Stimulated activated memory B cell treated with anti-CD40 and anti-IgM and Interleukin-4, amounts not matched to agents 10 μg/mL and 1 μg/mL and 100 μg/mL, for 72 hours (primary cell): ENCODE measurements around the gene KRTAP4-8.
"Not testable (repeated sequence)": the region's sequence is repeated elsewhere in the genome, so short reads cannot be mapped to it uniquely, and the experiment has no call there.

ENCODE experiments used
- ATAC-seq: fragments of 150-1000 bp; cut with Tn5 transposase; 2 replicates; pipeline ENCODE4 v1.10.0; 2021
- H3K27ac Mint-ChIP-seq: one replicate; pipeline ENCODE4 v1.8.0; 2022; ENCODE audit warnings: mild to moderate bottlenecking, mixed read lengths
- H3K27me3 Mint-ChIP-seq: one replicate; pipeline ENCODE4 v1.8.0; 2022; ENCODE audit warnings: mixed read lengths
- H3K36me3 Mint-ChIP-seq: one replicate; pipeline ENCODE4 v1.8.0; 2022; ENCODE audit warnings: mixed read lengths
- H3K4me1 Mint-ChIP-seq: one replicate; pipeline ENCODE4 v1.8.0; 2022; ENCODE audit warnings: mixed read lengths
- H3K4me3 Mint-ChIP-seq: one replicate; pipeline ENCODE4 v1.8.0; 2022; ENCODE audit warnings: mild to moderate bottlenecking, moderate library complexity, mixed read lengths
- H3K9me3 Mint-ChIP-seq: one replicate; pipeline ENCODE4 v1.8.0; 2022; ENCODE audit warnings: mixed read lengths

The KRTAP4-8 gene

DNA sequence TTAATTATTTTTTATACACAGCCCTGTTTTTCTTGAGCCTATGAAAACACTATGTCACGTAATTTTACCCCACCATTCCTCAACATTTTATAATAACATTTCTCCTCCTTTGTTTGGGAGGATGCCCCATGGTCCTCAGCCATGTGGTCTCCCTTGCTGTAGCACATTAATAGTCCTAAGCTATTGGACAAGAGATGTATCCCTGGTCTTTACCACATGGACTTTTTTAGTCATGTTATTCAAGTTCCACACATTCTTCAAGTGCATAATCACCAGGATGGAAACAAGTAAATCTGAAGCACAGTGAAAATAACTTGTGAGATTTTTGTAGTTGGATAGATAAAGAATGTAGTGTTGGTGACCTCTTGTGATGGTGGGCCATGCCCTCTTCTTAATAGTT, 36.0 kb downstream of the KRTAP4-8 start:
- Mint-ChIP-seq H3K4me1 (no peaks in the 10 kb centered on the region), H3K4me3 (no peak overlapping the region), H3K27me3 (peaks cover 44% of the 10 kb centered on the region), H3K36me3 (no peaks in the 10 kb centered on the region), H3K27ac (no peak overlapping the region), H3K9me3 (peaks cover 4% of the 10 kb centered on the region)
- no peak for ATAC-seq

DNA sequence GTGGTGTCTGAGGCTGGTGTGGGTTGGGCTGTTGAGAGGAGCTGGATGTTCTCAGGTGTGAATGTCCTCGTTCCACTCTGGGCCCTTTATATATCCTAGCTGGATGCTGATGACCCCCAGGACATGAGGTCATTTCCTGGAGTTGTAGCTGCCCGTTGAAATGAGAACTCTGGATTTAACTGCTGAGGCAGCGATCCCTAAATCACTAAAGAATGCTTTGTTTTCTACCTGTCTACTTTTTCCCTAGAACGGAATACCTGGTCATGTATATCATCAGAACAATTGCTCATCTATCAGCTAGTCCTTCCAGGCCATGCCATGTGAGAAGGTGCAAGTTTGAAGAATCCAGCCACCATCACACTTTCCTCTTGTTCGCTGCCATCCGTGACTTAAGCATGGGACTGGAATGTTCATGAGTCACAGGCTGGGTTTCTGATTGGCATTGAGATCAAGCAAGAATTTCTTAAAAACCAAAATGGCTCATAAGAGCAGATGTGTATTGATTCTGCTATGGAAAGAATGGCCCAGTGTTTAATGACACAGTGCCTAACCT, 37.8 kb downstream of the KRTAP4-8 start, which contains the start of gene KRTAP2-3:
TSS of gene KRTAP2-3 (minus strand) at position 63 of the 553 bp plus-strand sequence. CDS start 64 bp downstream, outside the sequence.
- no peaks in the 10 kb centered on the region for H3K36me3 Mint-ChIP-seq
- peaks cover 44% of the 10 kb centered on the region for H3K27me3 Mint-ChIP-seq
- no peak within 1 kb of the TSS for H3K4me3 Mint-ChIP-seq
- no peak for ATAC-seq
- H3K27ac Mint-ChIP-seq: no peak within 1 kb of the TSS
- no peaks in the 10 kb centered on the region for H3K4me1 Mint-ChIP-seq
- H3K9me3 Mint-ChIP-seq: peaks cover 4% of the 10 kb centered on the region

- not testable (repeated sequence) for H3K4me3 Mint-ChIP-seq, H3K4me1 Mint-ChIP-seq, H3K27ac Mint-ChIP-seq, H3K9me3 Mint-ChIP-seq, H3K36me3 Mint-ChIP-seq, ATAC-seq
- H3K27me3 Mint-ChIP-seq: peaks cover 46% of the 10 kb centered on the region
Observed at GRCh38 chr17:41059276-41060051, 38.5 kb downstream of the KRTAP4-8 start.

DNA sequence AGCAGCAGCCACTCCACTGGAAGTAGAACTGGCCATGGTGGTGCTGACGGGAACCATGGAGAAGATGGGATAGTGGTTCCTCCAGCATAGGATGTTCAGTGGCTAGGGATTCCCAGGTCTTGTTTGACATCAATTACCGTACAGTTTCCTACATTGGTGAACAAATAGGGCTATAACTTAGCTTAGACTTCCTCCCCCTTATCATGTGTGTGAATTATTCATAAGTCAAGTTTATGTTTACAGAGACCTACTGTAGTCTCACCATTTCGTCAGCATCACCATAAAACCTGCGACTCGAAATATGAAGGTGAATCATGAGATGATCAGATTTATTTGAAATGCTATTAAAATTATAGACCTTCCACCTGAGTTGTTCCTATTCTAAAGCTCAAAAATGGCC, 39.2 kb downstream of the KRTAP4-8 start:
- H3K4me3 Mint-ChIP-seq: no peak overlapping the region
- no peak overlapping the region for H3K27ac Mint-ChIP-seq
- H3K27me3 Mint-ChIP-seq: peaks cover 53% of the 10 kb centered on the region
- H3K9me3 Mint-ChIP-seq: peaks cover 4% of the 10 kb centered on the region
- H3K36me3 Mint-ChIP-seq: no peaks in the 10 kb centered on the region
- H3K4me1 Mint-ChIP-seq: no peaks in the 10 kb centered on the region
- no peak for ATAC-seq

DNA sequence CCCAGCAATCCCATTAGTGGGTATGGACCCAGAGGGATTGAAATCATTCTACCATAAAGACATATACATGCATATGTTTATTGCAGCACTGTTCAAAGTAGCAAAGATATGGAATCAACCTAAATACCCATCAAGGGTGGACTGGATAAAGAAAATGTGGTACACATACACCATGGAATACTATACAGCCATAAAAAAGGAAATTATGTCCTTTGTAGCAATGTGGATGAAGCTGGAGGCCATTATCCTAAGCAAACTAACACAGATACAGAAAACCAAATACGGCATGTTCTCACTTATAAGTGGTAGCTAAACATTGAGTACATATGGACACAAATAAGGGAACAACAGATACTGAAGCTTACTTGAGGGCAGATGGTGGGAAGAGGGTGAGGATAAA, 40.4 kb downstream of the KRTAP4-8 start:
- Mint-ChIP-seq H3K4me3 (no peak overlapping the region), H3K36me3 (no peaks in the 10 kb centered on the region), H3K9me3 (peaks cover 4% of the 10 kb centered on the region), H3K27ac (no peak overlapping the region), H3K27me3 (peaks cover 65% of the 10 kb centered on the region), H3K4me1 (no peaks in the 10 kb centered on the region)
- ATAC-seq: no peak

GRCh38 chr17:41055130-41055529, 42.8 kb downstream of the KRTAP4-8 start, which contains the start of gene KRTAP2-2:
KRTAP2-2 (minus strand) TSS chr17:41055230; CDS start chr17:41055211, 19 bp downstream.
- ATAC-seq: peak; percentile 41
- not testable (repeated sequence) for H3K4me1 Mint-ChIP-seq, H3K27ac Mint-ChIP-seq, H3K36me3 Mint-ChIP-seq, H3K9me3 Mint-ChIP-seq, H3K4me3 Mint-ChIP-seq
- peaks cover 52% of the 10 kb centered on the region for H3K27me3 Mint-ChIP-seq

DNA sequence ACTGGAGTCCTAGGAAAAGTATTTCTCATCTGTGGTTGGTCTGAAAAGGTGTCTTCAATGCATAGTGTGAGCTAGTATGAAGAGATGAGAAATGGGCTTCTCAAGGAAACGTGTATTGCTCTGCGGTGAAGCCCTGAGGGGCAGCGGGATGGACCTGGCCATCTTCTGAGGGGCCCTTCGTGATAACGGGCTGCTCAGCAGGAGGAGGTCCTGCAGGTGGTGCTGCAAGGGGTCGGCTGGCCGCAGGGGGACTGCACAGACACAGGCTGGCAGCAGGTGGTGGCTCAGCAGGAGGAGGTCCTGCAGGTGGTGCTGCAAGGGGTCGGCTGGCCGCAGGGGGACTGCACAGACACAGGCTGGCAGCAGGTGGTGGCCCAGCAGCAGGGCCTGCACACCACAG, 43.4 kb downstream of the KRTAP4-8 start:
- H3K36me3 Mint-ChIP-seq, H3K4me1 Mint-ChIP-seq: not testable (repeated sequence)

DNA sequence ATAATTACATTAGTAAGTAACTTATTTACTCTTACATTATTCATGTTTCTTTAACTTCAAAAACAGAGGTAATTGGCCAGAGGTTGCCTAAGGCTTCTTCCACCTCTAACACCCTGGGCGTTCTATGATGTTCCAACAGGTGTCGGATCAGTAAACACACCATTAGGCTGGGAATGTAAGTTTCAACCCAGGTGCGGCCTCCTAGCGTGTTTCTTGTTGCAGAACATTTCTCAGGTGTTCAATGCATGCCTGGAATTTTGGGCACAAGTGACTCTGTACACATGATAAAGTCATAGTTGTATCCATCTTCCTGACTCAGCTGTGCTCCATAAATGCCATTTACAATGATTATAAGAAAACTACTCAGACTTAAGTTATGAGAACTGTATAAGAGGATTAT, 43.9 kb downstream of the KRTAP4-8 start:
- H3K27me3 Mint-ChIP-seq: peaks cover 43% of the 10 kb centered on the region

More for the DNA sequence above, 43.4 kb downstream of the KRTAP4-8 start:
- not testable (repeated sequence) for H3K27ac Mint-ChIP-seq, H3K4me3 Mint-ChIP-seq, H3K9me3 Mint-ChIP-seq, ATAC-seq
- peaks cover 48% of the 10 kb centered on the region for H3K27me3 Mint-ChIP-seq

DNA sequence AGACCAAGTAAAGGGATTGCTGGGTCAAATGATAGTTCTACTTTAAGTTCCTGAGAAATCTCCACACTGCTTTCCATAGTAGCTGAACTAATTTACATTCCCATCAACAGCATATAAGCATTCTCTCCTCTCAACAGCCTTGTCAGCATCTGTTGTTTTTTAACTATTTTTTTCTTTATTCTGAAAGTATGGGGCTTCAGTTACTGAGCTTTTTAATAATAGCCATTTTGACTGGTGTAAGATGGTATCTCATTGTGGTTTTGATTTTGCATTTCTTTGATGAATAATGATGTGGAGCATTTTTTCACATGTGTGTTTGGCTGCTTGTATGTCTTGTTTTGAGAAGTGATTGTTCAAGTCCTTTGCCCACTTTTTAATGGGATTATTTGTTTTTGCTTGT, 45.4 kb downstream of the KRTAP4-8 start:
- Mint-ChIP-seq H3K27me3 (peaks cover 28% of the 10 kb centered on the region), H3K4me1 (no peaks in the 10 kb centered on the region), H3K4me3 (no peak overlapping the region), H3K9me3 (peaks cover 1% of the 10 kb centered on the region), H3K27ac (no peak overlapping the region), H3K36me3 (no peaks in the 10 kb centered on the region)
- no peak for ATAC-seq

More for the DNA sequence above, 43.9 kb downstream of the KRTAP4-8 start:
- no peak overlapping the region for H3K27ac Mint-ChIP-seq
- H3K4me1 Mint-ChIP-seq: no peaks in the 10 kb centered on the region
- no peak overlapping the region for H3K4me3 Mint-ChIP-seq
- H3K9me3 Mint-ChIP-seq: peaks cover 4% of the 10 kb centered on the region
- no peak for ATAC-seq
- H3K36me3 Mint-ChIP-seq: no peaks in the 10 kb centered on the region

GRCh38 chr17:41049110-41049509, 48.8 kb downstream of the KRTAP4-8 start:
- peak; percentile 45 for ATAC-seq
- no peaks in the 10 kb centered on the region for H3K36me3 Mint-ChIP-seq
- no peaks in the 10 kb centered on the region for H3K9me3 Mint-ChIP-seq

GRCh38 chr17:41048441-41048840, 49.5 kb downstream of the KRTAP4-8 start:
- no peaks in the 10 kb centered on the region for H3K36me3 Mint-ChIP-seq
- H3K27ac Mint-ChIP-seq: no peak overlapping the region

More at GRCh38 chr17:41049110-41049509, 48.8 kb downstream of the KRTAP4-8 start:
- H3K4me3 Mint-ChIP-seq: no peak overlapping the region
- no peaks in the 10 kb centered on the region for H3K4me1 Mint-ChIP-seq
- H3K27me3 Mint-ChIP-seq: peaks cover 35% of the 10 kb centered on the region
- no peak overlapping the region for H3K27ac Mint-ChIP-seq

More at GRCh38 chr17:41048441-41048840, 49.5 kb downstream of the KRTAP4-8 start:
- Mint-ChIP-seq H3K4me1 (no peaks in the 10 kb centered on the region), H3K27me3 (peaks cover 29% of the 10 kb centered on the region), H3K4me3 (no peak overlapping the region), H3K9me3 (no peaks in the 10 kb centered on the region)
- ATAC-seq: no peak
